GM19397 (cell line): Measurements from ENCODE around the gene WWP2.

Experiments used
- ATAC-seq: cut with Tn5 transposase; IDR thresholded peaks from one replicate; pipeline ENCODE4 v1.9.1; 2021; ENCODE audit warnings: mild to moderate bottlenecking, moderate library complexity; ENCODE audit not compliant: unreplicated experiment

Gene WWP2

GRCh38 chr16:69855592-69855991 lies 93.5 kb downstream of the WWP2 start:
- no peak for ATAC-seq

GRCh38 chr16:69858191-69859104 lies 96.3 kb downstream of the WWP2 start:
- ATAC-seq, result no peak

- no peak for ATAC-seq
Observed at GRCh38 chr16:69859105-69859989, 97.2 kb downstream of the WWP2 start.

GRCh38 chr16:69860233-69861231 lies 98.4 kb downstream of the WWP2 start:
- no peak for ATAC-seq

GRCh38 chr16:69861292-69862030 lies 99.3 kb downstream of the WWP2 start:
- ATAC-seq, result no peak

GRCh38 chr16:69863401-69864281 lies 101.5 kb downstream of the WWP2 start:
- no peak for ATAC-seq

GRCh38 chr16:69865701-69866100 lies 103.6 kb downstream of the WWP2 start:
- no peak for ATAC-seq

GRCh38 chr16:69867784-69868560 lies 105.8 kb downstream of the WWP2 start:
- ATAC-seq, result no peak

GRCh38 chr16:69870761-69871160 lies 108.6 kb downstream of the WWP2 start:
- no peak for ATAC-seq

GRCh38 chr16:69871708-69872107 lies 109.6 kb downstream of the WWP2 start:
- no peak for ATAC-seq

GRCh38 chr16:69872888-69873287 lies 110.8 kb downstream of the WWP2 start:
- ATAC-seq, result no peak

- ATAC-seq, result no peak
Observed at GRCh38 chr16:69873783-69874182, 111.7 kb downstream of the WWP2 start.

GRCh38 chr16:69874271-69874670 lies 112.1 kb downstream of the WWP2 start:
- no peak for ATAC-seq

GRCh38 chr16:69880640-69881133 lies 118.6 kb downstream of the WWP2 start:
- no peak for ATAC-seq

GRCh38 chr16:69881141-69881540 lies 119.0 kb downstream of the WWP2 start:
- no peak for ATAC-seq

GRCh38 chr16:69883744-69884143 lies 121.6 kb downstream of the WWP2 start:
- no peak for ATAC-seq

- ATAC-seq, result no peak
Observed at GRCh38 chr16:69885722-69886121, 123.6 kb downstream of the WWP2 start.

- no peak for ATAC-seq
Observed at GRCh38 chr16:69886726-69887125, 124.6 kb downstream of the WWP2 start.
